SH-SY5Y (cell line): ENCODE data around the gene ACTMAP.

Experiments
- GATA2 ChIP-seq: IDR thresholded peaks from 2 replicates; pipeline ENCODE4 v1.6.1; 2011; ENCODE audit warnings: mild to moderate bottlenecking, low read depth, low read length
- GATA3 ChIP-seq: IDR thresholded peaks from 2 replicates; pipeline ENCODE4 v1.6.1; 2011; ENCODE audit warnings: low read depth, mild to moderate bottlenecking, low read length, moderate library complexity

DNA sequence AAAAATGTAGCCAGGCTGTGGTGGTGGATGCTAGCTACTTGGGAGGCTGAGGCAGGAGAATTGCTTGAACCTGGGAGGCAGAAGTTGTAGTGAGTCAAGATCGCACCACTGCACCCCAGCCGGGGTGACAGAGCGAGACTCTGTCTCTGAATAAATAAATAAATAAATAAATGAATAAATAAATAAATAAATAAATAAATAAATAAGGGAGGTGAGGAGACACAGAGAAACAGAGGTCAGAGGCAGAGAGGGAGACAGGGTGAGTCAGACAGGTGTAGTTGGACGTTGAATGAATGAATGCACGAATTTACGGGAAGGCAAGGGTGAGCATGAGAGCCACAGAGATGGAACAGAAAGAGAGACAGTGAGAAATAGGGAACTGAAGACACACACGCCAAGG lies 30.9 kb upstream of the ACTMAP start:
- TF ChIP-seq GATA3 = no peak
- no peak for TF ChIP-seq GATA2
